SU-DHL-6 (cell line): Measurements from ENCODE around the gene PRR36.

ENCODE experiments used
- CTCF ChIP-seq: fragments of 200-600 bp; sonication (generic); IDR thresholded peaks from one replicate; pipeline ENCODE4 v1.5.1; 2017; ENCODE audit warnings: antibody characterized with exemption, mild to moderate bottlenecking, low read length, moderate library complexity; ENCODE audit not compliant: insufficient read depth, poor library complexity, severe bottlenecking
- EZH2phosphoT487 ChIP-seq: fragments of 200-600 bp; sonication (generic), shearing (Covaris generic); conservative IDR thresholded peaks from 2 replicates; pipeline ENCODE4 v1.6.1; 2018; ENCODE audit warnings: mild to moderate bottlenecking, antibody characterized with exemption, low read length, moderate library complexity, mixed read lengths

- TF ChIP-seq CTCF (no peak), EZH2phosphoT487 (no peak)
These were observed 46.5 kb upstream of the PRR36 start for GRCh38 chr19:7920519-7921301.
